GM23338 (cell line): ENCODE data around the gene MKX. TPM values are rescaled to one million over a fixed set of nuclear protein-coding genes. Genes with fewer than 3 reads are reported as not detected.

Source experiments
- ATAC-seq: fragments of 200-7000 bp; cut with Tn5 transposase; 3 replicates; pipeline ENCODE4 v1.9.1; 2020
- DNase-seq: peaks from one replicate; pipeline ENCODE4 v3.0.0-alpha.2; 2015; ENCODE audit warnings: low spot score
- H2AFZ ChIP-seq: fragments of 200-600 bp; sonication (generic); 2 replicates; pipeline ENCODE4 v1.8.0; 2016; ENCODE audit warnings: antibody characterized with exemption, mild to moderate bottlenecking, moderate library complexity
- H3F3A ChIP-seq: fragments of 200-600 bp; sonication (generic); replicated peaks from 2 replicates; pipeline ENCODE4 v1.8.0; 2017; ENCODE audit warnings: antibody characterized with exemption, mixed run types, low read depth
- H3K27ac ChIP-seq: fragments of 200-600 bp; sonication (generic); 2 replicates; pipeline ENCODE4 v1.6.1; 2016; ENCODE audit warnings: low read depth
- H3K27me3 ChIP-seq: fragments of 200-600 bp; sonication (generic); 2 replicates; pipeline ENCODE4 v1.8.0; 2016; ENCODE audit warnings: mild to moderate bottlenecking, mixed run types, moderate library complexity; ENCODE audit not compliant: insufficient read depth
- H3K36me3 ChIP-seq: fragments of 200-600 bp; sonication (generic); 2 replicates; pipeline ENCODE4 v1.8.0; 2016; ENCODE audit warnings: mild to moderate bottlenecking; ENCODE audit not compliant: insufficient read depth
- H3K4me1 ChIP-seq: fragments of 200-600 bp; sonication (generic); 2 replicates; pipeline ENCODE4 v1.8.0; 2016; ENCODE audit warnings: mild to moderate bottlenecking, moderate library complexity; ENCODE audit not compliant: insufficient read depth
- H3K4me2 ChIP-seq: fragments of 200-600 bp; sonication (generic); 2 replicates; pipeline ENCODE4 v1.7.1; 2017; ENCODE audit warnings: mixed run types
- H3K4me3 ChIP-seq: fragments of 200-600 bp; sonication (generic); 2 replicates; pipeline ENCODE4 v1.6.1; 2016; ENCODE audit warnings: mixed run types
- H3K79me2 ChIP-seq: fragments of 200-600 bp; sonication (generic); replicated peaks from 2 replicates; pipeline ENCODE4 v1.8.0; 2017; ENCODE audit warnings: mild to moderate bottlenecking; ENCODE audit not compliant: insufficient read depth
- H3K9me2 ChIP-seq: fragments of 200-600 bp; sonication (generic); 2 replicates; pipeline ENCODE4 v1.8.0; 2017; ENCODE audit not compliant: insufficient read depth
- H4K20me1 ChIP-seq: fragments of 200-600 bp; sonication (generic); replicated peaks from 2 replicates; pipeline ENCODE4 v1.8.0; 2017; ENCODE audit warnings: mild to moderate bottlenecking; ENCODE audit not compliant: insufficient read depth
- H3K27ac Mint-ChIP-seq: 2 replicates; pipeline ENCODE4 v1.8.0; 2020; ENCODE audit warnings: inconsistent platforms, mild to moderate bottlenecking, moderate library complexity, mixed read lengths
- H3K27me3 Mint-ChIP-seq: 3 replicates; pipeline ENCODE4 v1.8.0; 2022; ENCODE audit warnings: low read depth, mild to moderate bottlenecking, moderate library complexity, mixed read lengths, inconsistent platforms; ENCODE audit not compliant: insufficient read depth, poor library complexity
- H3K36me3 Mint-ChIP-seq: 3 replicates; pipeline ENCODE4 v1.8.0; 2021; ENCODE audit warnings: low read depth, mild to moderate bottlenecking, inconsistent platforms, moderate library complexity, mixed read lengths
- H3K4me1 Mint-ChIP-seq: 3 replicates; pipeline ENCODE4 v1.8.0; 2020; ENCODE audit warnings: mild to moderate bottlenecking, inconsistent platforms, mixed read lengths
- H3K4me3 Mint-ChIP-seq: 3 replicates; pipeline ENCODE4 v1.8.0; 2021; ENCODE audit warnings: moderate library complexity, mild to moderate bottlenecking, inconsistent platforms, mixed read lengths
- H3K9me3 Mint-ChIP-seq: 3 replicates; pipeline ENCODE4 v1.8.0; 2020; ENCODE audit warnings: moderate library complexity, mild to moderate bottlenecking, inconsistent platforms, mixed read lengths
- CREB1 ChIP-seq: fragments of 250-450 bp; sonication (Bioruptor Pico); IDR thresholded peaks from 2 replicates; pipeline ENCODE4 v1.5.0; 2020; ENCODE audit warnings: low read depth, mild to moderate bottlenecking, moderate library complexity
- CTCF ChIP-seq, 2 experiments: fragments of 200-600 bp in 1 of 2; sonication (generic) in 1 of 2; conservative IDR thresholded peaks; 2 replicates each; pipeline versions ENCODE4 v1.5.1 to v1.6.1; 2016 to 2017; ENCODE audit warnings: antibody characterized with exemption in 2 of 2, low read depth in 2 of 2, mild to moderate bottlenecking in 2 of 2, moderate library complexity in 1 of 2
- ETS1 ChIP-seq: IDR thresholded peaks from 2 replicates; pipeline ENCODE4 v1.6.1; 2016; ENCODE audit warnings: antibody characterized with exemption
- EZH2 ChIP-seq: fragments of 200-600 bp; sonication (generic); IDR thresholded peaks from one replicate; pipeline ENCODE4 v1.8.0; 2017; ENCODE audit warnings: antibody characterized with exemption, mild to moderate bottlenecking, low read depth; ENCODE audit not compliant: unreplicated experiment
- EZH2phosphoT487 ChIP-seq: fragments of 200-600 bp; sonication (generic); IDR thresholded peaks from one replicate; pipeline ENCODE4 v1.8.1; 2018; ENCODE audit warnings: antibody characterized with exemption; ENCODE audit not compliant: unreplicated experiment
- JUNB ChIP-seq: IDR thresholded peaks from one replicate; pipeline ENCODE4 v1.6.1; 2016; ENCODE audit warnings: antibody characterized with exemption; ENCODE audit not compliant: unreplicated experiment
- NANOG ChIP-seq: IDR thresholded peaks from 2 replicates; pipeline ENCODE4 v1.6.1; 2016; ENCODE audit warnings: antibody characterized with exemption, borderline replicate concordance
- POLR2AphosphoS5 ChIP-seq: IDR thresholded peaks from 2 replicates; pipeline ENCODE4 v1.6.1; 2016; ENCODE audit warnings: antibody characterized with exemption, low read depth
- REST ChIP-seq: IDR thresholded peaks from one replicate; pipeline ENCODE4 v1.6.1; 2018; ENCODE audit warnings: antibody characterized with exemption; ENCODE audit not compliant: unreplicated experiment
- STAT1 ChIP-seq: IDR thresholded peaks from one replicate; pipeline ENCODE4 v1.6.1; 2016; ENCODE audit warnings: antibody characterized with exemption; ENCODE audit not compliant: unreplicated experiment
- ZNF114 ChIP-seq: fragments of 250-450 bp; sonication (Bioruptor Pico); IDR thresholded peaks from 2 replicates; pipeline ENCODE4 v1.5.0; 2020; ENCODE audit warnings: mild to moderate bottlenecking, moderate library complexity
- ZNF331 ChIP-seq: fragments of 250-450 bp; sonication (Bioruptor Pico); IDR thresholded peaks from 2 replicates; pipeline ENCODE4 v1.5.0; 2020; ENCODE audit warnings: low read depth, mild to moderate bottlenecking, moderate library complexity
- ZNF462 ChIP-seq: fragments of 250-450 bp; sonication (Bioruptor Pico); IDR thresholded peaks from 2 replicates; pipeline ENCODE4 v1.5.0; 2020; ENCODE audit warnings: mild to moderate bottlenecking, moderate library complexity
- polyA plus RNA-seq: library from polyadenylated mRNA; unstranded; fragments of >200 nt; fragmentation: Nextera tagmentation; extraction: Ambion mirVana; gene quantifications from 2 replicates; pipeline ENCODE4 v1.2.1, GENCODE V29; 2016
- total RNA-seq: library from RNA; depleted of rRNA; stranded (reverse); fragments of >200 nt; shearing (Covaris generic); gene quantifications from 2 replicates; pipeline ENCODE4 v1.2.3, GENCODE V29; 2014

MKX gene
- total and polyA plus RNA-seq, 2 experiments from 2014 or later = 0.66 to 0.97 TPM

- H3K4me3 ChIP-seq = no peak overlapping the region
- Mint-ChIP-seq H3K27ac (no peak overlapping the region), H3K9me3 (peaks cover 10% of the 10 kb centered on the region), H3K4me3 (no peak overlapping the region), H3K4me1 (peaks cover 12% of the 10 kb centered on the region), H3K27me3 (peaks cover 10% of the 10 kb centered on the region), H3K36me3 (no peaks in the 10 kb centered on the region; the same call in 2 of the 3 replicates)
- H4K20me1 ChIP-seq = no peaks in the 10 kb centered on the region
- H3K27me3 ChIP-seq = no peaks in the 10 kb centered on the region
- no peaks in the 10 kb centered on the region for H3F3A ChIP-seq
- no peak overlapping the region for H3K4me2 ChIP-seq
- DNase-seq (no peak), ATAC-seq (no peak)
- no peak overlapping the region for H3K27ac ChIP-seq
- no peak for TF ChIP-seq EZH2phosphoT487
- no peak for TF ChIP-seq NANOG
- no peak for TF ChIP-seq CREB1 (CRISPR knock-in tag)
- no peak for TF ChIP-seq POLR2AphosphoS5
- TF ChIP-seq ZNF114 (CRISPR knock-in tag) = no peak
- no peak for TF ChIP-seq ZNF331 (CRISPR knock-in tag)
- no peak for TF ChIP-seq EZH2
- TF ChIP-seq ZNF462 = no peak
- TF ChIP-seq JUNB = no peak
- TF ChIP-seq ETS1 = no peak
- TF ChIP-seq STAT1 = no peak
- no peak for TF ChIP-seq REST
- TF ChIP-seq CTCF (conservative IDR thresholded peaks at IDR 0.05; ENCODE audit: low read depth in 2 of 2) = no peak
- H3K9me2 ChIP-seq = no peaks in the 10 kb centered on the region
- H3K4me1 ChIP-seq = no peaks in the 10 kb centered on the region
- H3K79me2 ChIP-seq = no peaks in the 10 kb centered on the region
- no peaks in the 10 kb centered on the region for H3K36me3 ChIP-seq
- 0 out of 2 replicates have a peak overlapping the region, but pooled peaks have one; percentile 33 for H2AFZ ChIP-seq
Measured at GRCh38 chr10:27658788-27659187, 86.8 kb downstream of the MKX start.
